HG03439 (cell line): ENCODE measurements around the gene SYCP2L.
"Not testable (repeated sequence)": the region's sequence is repeated elsewhere in the genome, so short reads cannot be mapped to it uniquely, and the experiment has no call there.

Experiments
- ATAC-seq: cut with Tn5 transposase; IDR thresholded peaks from one replicate; pipeline ENCODE4 v1.9.1; 2021; ENCODE audit warnings: mild to moderate bottlenecking, moderate library complexity; ENCODE audit not compliant: unreplicated experiment

Gene SYCP2L

DNA sequence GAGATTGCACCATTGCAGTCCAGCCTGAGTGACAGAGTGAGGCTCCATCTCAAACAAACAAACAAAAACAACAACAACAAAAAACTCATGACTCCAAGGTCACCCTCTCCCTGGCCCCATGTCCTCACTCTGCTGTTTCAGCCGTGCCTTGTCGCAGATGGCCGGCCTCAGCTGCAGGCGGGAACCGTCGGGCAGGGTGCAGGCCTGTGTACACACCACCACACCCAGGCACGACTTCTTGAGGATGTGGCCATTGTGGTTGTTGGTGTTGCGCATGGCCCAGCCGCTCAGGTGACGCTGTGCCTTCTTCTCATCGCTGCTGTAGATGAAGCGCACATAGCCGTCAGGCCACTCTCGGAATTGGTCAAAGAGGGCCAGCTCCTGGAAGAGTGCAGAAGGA, 9.8 kb upstream of the SYCP2L start:
- ATAC-seq, result no peak

DNA sequence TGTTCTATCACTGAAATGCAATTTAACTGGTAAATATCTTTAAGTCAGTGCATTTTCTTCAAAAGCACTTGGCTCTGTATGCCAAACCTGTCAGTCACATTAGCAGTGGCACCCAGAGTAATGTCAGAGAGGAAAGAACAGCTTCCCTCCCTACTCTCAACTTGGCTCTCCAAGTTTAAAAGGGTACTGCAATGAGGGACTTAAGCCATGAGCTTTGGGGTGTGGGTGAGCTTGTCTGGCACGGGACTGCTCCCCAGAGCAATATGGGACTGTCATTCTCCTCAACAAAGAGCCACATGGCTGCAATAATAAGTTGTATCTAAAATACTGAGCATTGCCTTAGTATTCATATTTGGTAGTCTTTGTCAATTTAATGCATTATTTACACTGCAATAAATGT, 9.0 kb upstream of the SYCP2L start:
- ATAC-seq, result no peak

DNA sequence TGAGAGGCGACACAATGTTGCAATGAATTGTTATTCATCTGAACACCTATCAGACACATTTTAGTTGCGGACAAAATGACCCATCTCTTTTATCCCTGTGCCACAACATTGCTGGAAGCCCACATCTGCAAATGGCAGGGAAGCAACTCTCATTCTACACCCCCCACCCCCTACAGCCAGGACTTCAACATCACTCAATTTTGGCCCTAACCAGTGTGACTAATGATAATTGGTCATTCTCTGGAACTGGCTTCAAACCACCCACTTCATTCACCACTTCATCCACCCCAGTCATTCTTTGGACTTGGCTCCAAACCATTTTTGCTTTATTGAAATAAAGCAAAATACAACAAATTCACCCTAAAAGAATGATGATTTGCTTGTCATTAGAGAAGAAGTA, 6.5 kb upstream of the SYCP2L start:
- ATAC-seq, result no peak

DNA sequence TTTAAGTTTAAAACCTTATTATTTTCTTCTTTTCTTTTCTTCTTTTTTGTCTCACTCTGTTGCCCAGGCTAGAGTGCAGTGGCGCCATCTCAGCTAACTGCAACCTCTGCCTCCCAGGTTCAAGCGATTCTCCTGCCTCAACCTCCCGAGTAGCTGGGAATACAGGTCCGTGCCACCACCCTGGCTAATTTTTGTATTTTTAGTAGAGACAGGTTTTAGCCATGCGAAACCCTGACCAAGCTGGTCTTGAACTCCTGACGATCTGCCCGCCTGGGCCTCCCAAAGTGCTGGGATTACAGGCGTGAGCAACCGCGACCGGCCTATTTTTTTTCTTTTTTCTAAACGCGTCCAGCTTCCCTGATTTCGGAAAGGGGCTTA, 4.6 kb upstream of the SYCP2L start:
- not testable (repeated sequence) for ATAC-seq

DNA sequence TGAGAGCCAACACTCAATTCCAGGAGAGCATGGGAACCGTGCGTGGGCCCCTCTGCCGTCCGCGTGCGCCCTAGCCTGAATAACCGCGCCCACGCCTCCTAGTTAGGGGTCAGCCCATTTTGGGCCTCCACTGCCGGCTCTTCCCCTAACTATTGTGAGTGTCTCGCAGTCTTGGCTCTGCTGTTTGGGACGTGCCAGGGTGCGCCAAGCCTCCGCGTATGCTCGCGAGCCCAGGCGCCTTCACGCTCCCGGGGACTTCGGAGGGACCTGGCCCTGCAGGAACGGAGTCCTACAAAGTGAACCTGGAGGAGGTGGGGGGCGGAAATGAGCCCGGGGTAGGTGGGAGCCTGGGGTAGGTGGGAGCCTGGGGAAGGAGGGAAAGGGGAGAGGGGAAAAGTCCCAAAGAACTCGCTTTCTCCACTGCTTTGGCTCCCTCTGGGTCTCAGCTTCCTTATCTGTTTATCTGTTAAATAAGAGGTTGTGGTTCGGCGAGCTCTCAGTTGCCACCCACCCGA, 4.1 kb upstream of the SYCP2L start:
- no peak for ATAC-seq

DNA sequence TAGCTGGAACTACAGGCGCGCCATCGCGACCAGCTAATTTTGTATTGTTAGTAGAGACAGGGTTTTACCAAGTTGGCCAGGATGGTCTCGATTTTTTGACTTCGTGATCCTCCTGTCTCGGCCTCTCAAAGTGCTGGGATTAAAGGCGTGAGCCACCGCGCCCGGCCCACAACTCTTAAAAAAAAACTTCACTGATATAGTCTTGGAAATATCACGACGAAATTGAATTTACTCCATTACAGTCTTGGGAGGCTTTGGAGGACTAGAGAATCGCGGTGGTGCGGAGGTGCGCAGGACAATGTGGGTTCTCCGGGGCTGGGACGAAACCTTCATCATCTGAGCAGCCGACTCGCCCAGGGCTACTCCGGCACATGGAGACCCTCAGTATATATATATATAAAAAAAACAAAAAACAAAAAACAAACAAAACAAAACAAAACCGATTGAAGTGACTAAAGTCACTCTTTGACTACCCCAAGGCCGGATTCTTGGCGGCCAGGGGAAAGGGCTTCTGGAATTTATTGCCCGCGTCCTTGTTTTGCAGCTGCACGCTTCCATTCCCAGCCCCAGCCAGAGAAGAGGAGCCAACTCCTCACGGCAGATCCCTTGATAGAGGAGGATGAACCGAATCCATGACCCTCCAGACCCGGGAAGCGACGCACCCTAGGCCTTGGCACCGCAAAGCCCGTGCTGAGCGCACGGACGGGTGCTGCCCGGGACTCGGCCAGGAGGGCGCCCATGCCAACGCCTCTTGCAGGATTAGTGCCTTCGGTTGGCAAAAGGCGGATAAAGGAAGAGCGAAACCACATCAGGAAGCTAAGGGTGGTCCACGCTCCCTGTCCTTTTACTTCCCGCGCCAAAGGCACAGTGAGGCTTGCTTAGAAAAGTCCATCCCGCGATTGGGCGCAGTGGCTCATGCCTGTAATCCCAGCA, 3.3 kb upstream of the SYCP2L start:
- no peak for ATAC-seq

DNA sequence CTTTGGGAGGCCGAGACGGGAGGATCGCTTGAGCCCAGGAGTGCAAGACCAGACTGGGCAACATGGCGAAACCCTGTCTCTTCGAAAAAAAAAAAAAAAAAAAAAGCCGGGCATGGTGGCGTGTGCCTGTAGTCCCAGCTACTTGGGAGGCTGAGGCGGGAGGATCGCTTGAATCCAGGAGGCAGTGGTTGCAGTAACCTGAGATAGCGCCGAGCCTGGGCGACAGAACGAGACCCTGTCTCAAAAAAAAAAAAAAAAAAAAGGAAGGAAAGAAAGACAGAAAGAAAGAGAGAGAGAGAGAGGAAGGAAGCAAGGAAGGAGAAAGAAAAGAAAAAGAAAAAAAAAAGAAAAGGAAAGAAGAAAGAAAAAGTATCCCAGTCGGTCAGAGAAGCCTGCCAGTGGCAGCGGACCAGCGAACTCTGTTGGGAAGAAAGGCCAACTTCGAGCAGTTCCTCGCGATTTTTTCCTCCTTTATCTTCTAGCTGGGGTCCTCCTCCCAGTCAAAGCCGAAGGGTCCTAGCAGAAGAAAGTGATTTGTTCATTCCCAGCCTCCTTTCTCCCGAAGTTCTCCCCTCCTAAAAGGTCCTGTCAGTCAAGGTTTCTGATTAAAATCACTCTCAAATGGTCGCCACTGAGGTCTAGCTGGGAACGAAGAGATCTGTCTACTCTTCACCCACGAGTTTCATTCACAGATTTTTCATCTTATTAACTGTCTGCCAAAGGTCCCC, 2.4 kb upstream of the SYCP2L start:
- no peak for ATAC-seq

DNA sequence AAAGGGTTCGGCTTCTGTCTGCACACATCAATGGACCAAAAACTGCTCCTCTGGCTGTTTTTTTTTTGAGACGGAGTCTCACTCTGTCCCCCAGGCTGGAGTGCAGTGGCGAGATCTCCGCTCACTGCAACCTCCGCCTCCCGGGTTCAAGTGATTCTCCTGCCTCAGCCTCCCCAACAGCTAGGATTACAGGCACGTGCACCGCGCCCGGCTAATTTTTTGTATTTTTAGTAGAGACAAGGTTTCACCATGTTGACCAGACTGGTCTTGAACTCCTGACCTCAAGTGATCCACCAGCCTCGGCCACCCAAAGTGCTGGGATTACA, 524 bp upstream of the SYCP2L start:
- not testable (repeated sequence) for ATAC-seq

DNA sequence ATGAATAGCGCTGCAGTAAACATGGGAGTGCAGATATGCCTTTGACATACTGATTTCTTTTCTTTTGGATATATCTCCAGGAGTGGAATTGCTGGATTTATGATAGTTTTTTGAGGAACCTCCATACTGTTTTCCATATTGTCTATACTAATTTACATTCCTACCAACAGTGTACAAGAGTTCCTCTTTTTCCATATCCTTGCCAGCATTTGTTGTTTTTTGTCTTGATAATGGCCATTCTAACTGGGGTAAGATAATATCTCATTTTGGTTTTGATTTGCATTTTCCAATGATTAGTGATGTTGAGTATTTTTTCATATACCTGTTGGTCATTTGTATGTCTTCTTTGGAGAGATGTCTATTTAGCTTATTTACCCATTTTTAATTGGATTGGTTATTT, 3.3 kb downstream of the SYCP2L start:
- no peak for ATAC-seq

DNA sequence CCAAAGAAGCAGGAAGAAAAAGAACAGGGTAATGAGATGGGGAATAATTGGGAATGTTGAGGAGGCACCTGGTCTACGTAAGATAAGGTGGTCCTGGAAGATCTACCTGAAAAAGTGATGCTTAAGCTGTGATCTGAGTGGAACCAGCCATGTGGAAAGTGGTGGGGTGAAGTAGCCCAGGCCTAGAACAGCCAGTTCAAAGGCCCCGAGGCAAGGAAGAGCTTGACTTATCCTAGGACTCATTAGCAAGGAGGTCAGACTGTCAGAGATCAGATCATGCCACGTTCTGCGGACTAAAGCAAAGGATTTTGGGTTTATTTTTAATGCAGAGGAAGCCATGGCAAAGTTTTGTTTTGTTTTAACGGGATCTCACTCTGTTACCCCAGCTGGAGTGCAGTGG, 5.1 kb downstream of the SYCP2L start:
- ATAC-seq, result no peak

DNA sequence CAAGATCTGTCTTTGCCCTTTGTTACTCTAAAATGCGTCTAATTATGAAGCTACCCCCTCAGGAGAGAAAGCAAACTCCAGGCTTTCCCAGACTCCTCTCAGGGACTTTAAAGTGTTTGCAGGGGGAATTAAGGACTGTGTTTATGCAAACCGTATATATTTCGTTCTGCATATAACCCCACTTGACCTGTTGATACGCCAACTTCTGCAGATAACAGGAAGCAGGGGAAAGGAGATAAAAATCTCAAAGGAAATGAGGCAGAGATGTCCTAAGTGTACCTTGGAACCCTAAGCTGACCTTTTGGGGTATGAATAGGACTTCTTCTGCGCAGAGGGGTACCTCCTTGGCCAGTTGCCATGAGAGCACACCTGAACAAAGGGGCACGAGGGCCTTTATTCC, 8.1 kb downstream of the SYCP2L start:
- no peak for ATAC-seq

DNA sequence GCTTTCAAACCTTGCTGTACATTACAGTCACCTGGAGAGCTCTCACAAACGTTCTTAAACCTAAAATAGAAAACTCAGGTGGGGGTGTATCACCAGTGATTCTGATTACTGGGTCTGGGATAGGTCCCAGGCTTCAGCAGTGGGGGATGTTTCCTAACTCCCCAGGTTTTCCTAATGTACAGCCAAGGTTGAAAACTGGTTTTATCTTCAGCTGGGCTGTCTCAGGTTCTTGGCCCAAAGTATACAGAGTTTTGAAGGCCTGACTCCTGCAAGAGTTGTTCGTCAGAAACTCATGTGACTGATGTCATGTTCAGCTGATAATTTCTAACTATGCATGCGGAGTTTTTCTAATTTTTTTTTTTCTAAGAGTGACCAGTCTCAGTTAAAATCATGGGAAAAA, 9.8 kb downstream of the SYCP2L start:
- ATAC-seq, result no peak

DNA sequence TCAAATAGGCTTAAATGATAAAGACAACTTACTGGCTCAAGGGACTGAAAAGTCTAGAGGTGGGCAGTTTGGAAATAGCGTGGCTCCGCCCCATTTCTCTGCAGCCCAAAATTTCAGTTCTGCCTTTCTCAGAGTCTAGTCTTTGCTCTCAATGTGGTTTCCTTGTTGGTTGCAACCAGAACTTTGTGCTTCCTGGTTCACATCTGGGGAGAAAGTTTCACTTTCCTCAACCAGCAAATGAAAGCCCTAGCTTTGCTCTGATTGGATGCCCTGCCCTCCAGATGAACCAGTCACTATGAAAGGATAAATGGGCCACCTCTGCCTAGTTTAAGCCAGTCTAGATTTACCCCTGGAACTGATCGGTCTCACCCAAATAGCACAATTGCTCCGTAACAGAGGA, 14.9 kb downstream of the SYCP2L start:
- ATAC-seq, result peak; percentile 76

DNA sequence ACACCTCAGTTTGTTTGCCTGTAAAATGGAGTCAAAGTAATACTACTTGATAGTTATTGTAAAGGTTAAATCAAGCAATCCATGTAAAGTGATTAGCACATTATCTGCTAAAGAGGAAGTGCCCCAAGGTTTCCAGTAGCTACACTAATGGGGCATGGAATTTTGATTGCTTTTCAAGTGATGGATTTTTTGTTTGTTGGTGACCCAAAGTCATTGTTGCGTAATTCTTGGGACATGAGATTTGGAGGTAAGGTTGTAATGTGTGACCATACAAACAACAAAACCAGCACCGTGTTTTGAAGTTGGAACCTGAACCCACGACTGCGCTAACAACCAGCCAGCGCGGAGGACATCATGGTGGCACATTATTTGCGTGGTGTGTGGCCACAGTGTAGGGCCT, 17.2 kb downstream of the SYCP2L start:
- ATAC-seq, result no peak

DNA sequence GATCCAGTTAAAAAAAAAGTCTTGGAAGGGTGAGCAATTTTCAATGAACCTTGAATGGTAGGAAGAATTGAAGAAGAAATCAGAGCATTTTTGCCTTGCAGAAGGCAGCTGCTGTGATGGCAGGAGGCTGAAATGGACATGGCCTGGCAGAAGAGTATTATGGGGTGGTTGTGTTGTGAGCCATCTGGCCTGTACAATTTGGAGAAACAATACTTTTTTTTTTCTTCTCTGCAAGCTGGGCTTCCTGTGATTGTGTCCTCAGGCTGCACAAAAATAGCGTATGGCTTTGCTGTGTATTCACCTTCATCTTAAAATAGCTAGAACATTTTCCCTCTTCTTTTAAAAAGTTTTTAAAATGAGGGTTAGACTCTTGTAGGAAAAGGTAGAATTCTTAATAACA, 21.4 kb downstream of the SYCP2L start:
- ATAC-seq, result no peak

DNA sequence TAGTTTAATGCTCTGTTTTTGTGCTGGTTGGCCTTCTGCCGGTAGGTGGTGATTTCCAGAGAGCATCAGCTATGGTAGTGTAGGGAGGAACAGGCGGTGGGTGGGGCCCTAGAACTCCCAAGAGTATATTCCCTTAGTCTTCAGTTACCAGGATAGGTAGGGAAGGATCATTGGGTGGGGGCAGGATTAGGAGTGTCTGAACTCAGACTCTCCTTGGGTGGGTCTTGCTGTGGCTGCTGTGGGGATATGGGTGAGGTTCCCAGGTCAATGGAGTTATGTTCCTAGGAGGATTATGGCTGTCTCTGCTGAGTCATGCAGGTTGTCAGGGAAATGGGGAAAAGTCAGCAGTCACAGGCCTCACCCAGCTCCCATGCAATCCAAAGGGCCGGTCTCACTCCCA, 32.7 kb downstream of the SYCP2L start:
- ATAC-seq, result not testable (repeated sequence)

DNA sequence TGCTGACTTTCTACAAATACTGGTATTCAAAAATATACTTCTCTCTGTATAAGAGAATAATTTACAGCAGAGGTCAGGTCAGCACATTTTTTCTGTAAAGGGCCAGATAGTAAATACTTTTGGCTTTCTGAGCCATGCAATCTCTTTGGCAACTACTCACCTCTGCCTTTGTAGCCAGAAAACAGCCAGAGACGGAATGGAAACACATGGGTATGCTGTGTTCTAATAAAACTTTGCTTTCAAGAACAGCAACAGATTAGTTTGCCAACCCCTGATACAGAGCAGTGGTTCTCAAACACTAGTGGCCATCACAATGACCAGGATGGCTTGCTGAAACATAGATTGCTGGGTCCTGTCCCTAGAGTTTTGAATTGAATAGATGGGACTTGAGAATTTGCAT, 46.3 kb downstream of the SYCP2L start:
- no peak for ATAC-seq

DNA sequence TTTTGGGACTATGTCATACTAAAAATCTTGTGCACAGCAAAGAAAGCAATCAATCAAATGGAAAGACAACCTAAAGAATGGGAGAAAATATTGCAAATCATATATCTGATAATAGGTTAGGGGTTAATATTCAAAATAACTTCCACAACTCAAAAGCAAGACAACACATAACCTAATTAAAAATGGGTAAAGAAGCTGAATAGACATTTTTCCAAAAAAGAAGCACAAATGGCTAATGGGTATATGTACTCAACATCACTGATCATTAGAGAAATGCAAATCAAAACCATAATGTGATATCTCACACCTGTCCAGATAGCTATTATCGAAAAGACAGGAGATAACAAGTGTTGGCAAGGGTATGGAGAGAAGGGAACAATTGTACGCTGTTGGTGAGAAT, 53.0 kb downstream of the SYCP2L start:
- no peak for ATAC-seq

DNA sequence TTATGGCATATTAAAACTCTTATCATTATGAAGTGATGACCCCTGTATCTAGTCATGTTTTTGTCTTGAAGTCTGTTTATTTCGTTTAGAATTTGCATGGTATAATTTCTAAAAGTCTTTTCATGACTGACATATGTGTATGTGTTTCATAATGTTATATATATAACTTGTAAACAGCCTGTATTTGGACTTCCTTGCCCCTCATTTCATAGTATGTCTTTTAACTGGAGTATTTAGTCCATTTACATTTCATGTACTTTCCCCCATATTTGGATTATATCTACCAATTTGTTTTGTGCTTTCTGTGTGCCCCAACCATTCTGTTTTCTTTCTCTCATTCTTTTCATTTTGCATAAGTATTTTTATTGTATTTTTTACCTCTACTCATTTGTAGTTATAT, 59.0 kb downstream of the SYCP2L start:
- ATAC-seq, result no peak

DNA sequence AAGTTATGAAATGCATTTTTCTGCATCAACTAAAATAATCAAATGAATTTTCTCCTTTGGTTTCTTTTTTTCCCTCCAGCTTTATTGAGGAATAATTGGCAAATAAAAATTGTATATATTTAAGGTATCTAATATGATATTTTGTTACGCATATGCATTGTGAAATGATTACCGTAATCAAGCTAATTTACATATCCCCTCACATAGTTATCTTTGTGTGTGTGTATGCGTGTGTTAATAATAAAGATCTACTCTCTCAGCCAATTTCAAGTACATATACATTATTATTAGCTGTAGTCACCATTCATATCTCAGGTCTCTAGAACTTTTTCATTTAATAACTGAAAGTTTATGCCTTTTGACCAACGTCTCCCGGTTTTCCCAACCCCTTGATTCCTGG, 61.1 kb downstream of the SYCP2L start:
- ATAC-seq, result no peak

DNA sequence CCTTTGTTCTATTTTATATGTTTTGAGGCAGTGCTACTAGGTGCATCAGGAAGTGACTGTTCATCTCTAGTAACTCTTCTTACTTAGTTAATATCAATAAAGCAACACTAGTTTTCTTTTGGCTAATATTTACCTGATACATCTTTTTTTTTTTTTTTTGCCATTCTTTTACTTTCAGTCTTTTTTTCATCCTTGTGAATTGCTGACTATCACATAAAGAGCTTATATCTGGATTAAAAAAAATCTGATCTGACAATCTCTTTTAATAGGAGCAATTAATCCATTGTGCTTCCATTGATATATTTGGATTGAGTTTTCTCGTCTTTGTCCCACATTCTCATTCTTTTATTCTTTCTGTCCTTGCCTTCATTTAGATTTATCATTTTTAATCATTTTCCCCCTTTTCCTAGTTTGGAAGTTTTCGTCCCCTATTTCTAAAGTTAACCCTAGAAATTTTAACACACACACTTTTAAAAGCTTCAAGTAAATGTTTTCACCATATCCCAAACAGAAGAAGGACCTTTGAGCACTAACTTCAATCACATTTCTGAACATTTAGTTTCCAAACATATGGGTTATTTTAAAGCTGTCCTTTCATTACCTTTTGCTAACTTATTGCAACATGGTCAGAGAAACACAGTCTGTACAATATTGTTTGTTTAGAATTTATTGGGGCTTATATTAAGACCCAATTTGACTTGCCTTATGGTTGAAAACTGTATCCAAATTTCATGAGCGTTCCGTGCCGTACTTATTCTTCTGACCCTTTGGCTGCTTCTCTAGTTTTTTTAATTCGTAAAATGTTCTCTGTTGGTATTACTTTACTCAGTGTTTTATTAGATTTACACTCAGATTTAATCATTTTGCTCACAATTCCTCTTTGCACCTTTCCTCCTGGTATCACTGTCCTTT, 63.0 kb downstream of the SYCP2L start:
- no peak for ATAC-seq
